A549 (cell line): ENCODE measurements around the gene SSH3. TPM values are rescaled to one million over a fixed set of nuclear protein-coding genes. Genes with fewer than 3 reads are reported as not detected.

Experiments
- ATAC-seq, 2 experiments: fragments of 200-7000 bp in 1 of 2; fragments of >200 bp in 1 of 2; cut with Nextera tagmentation in 1 of 2; cut with Tn5 transposase in 1 of 2; 3 replicates each; pipeline versions ENCODE4 v1.8.0 to v1.9.1; 2018 to 2020; ENCODE audit warnings: mild to moderate bottlenecking in 1 of 2, moderate library complexity in 1 of 2
- CTCF ChIA-PET: fragments of 300-600 bp; sonication (Branson Sonifier 250); formaldehyde crosslinking; extraction: SDS; loops from one replicate; lab custom pipeline; 2021; ENCODE audit warnings: antibody characterized with exemption, inconsistent platforms; lab: Yijun Ruan, JAX
- POLR2A ChIA-PET: fragments of 350-600 bp; formaldehyde crosslinking; extraction: SDS; loops from one replicate; lab custom pipeline; 2021; ENCODE audit warnings: antibody characterized with exemption, inconsistent platforms; lab: Yijun Ruan, JAX
- DNase-seq, 2 experiments: peaks; one replicate each; pipeline versions ENCODE4 v3.0.0 to v3.0.0-alpha.2; 2011 to 2016; ENCODE audit warnings: low read depth in 1 of 2, low spot score in 1 of 2
- FAIRE-seq: peaks from 2 replicates; lab custom pipeline; 2011; peaks lifted over from hg19 to GRCh38; lab: Jason Lieb, UNC
- H3K27ac ChIP-seq, 2 experiments: fragments of >200 bp; sonication (Bioruptor Twin); formaldehyde crosslinking; 3 replicates each; pipeline ENCODE4 v1.5.1; 2016 to 2017
- H3K4me1 ChIP-seq: fragments of >200 bp; sonication (Bioruptor Twin); formaldehyde crosslinking; 3 replicates; pipeline ENCODE4 v1.6.1; 2016
- H3K4me2 ChIP-seq: fragments of >200 bp; sonication (Bioruptor Twin); formaldehyde crosslinking; 3 replicates; pipeline ENCODE4 v1.6.1; 2016
- H3K4me3 ChIP-seq: fragments of >200 bp; sonication (Bioruptor Twin); formaldehyde crosslinking; 3 replicates; pipeline ENCODE4 v1.5.1; 2016
- H3K9me3 ChIP-seq: fragments of >200 bp; sonication (Bioruptor Twin); formaldehyde crosslinking; 3 replicates; pipeline ENCODE4 v1.6.1; 2016
- CBX8 ChIP-seq: fragments of 200-600 bp; sonication (generic); IDR thresholded peaks from 2 replicates; pipeline ENCODE4 v1.6.1; 2016
- EHF ChIP-seq: fragments of 250-450 bp; sonication (Bioruptor Pico); IDR thresholded peaks from 2 replicates; pipeline ENCODE4 v1.5.0; 2020; ENCODE audit warnings: mild to moderate bottlenecking
- FOSL2 ChIP-seq, 2 experiments: fragments of 450-650 bp in 1 of 2; fragments of >200 bp in 1 of 2; sonication (Bioruptor Twin) in 1 of 2; formaldehyde crosslinking; IDR thresholded peaks; 2 replicates each; pipeline versions ENCODE4 v1.5.0 to v1.6.1; 2016 to 2020; ENCODE audit warnings: mild to moderate bottlenecking in 1 of 2, moderate library complexity in 1 of 2
- HES2 ChIP-seq: fragments of >200 bp; sonication (Bioruptor Twin); formaldehyde crosslinking; IDR thresholded peaks from 2 replicates; pipeline ENCODE4 v1.6.1; 2016
- HEYL ChIP-seq: fragments of 250-450 bp; sonication (Bioruptor Pico); IDR thresholded peaks from 2 replicates; pipeline ENCODE4 v1.8.0; 2021; ENCODE audit warnings: mild to moderate bottlenecking, moderate library complexity
- HMGXB4 ChIP-seq: fragments of 250-450 bp; sonication (Bioruptor Pico); IDR thresholded peaks from 2 replicates; pipeline ENCODE4 v1.5.0; 2021; ENCODE audit warnings: mild to moderate bottlenecking, moderate library complexity, borderline replicate concordance
- HOXA7 ChIP-seq: fragments of 250-450 bp; sonication (Bioruptor Pico); IDR thresholded peaks from 2 replicates; pipeline ENCODE4 v1.5.0; 2020; ENCODE audit warnings: mild to moderate bottlenecking, moderate library complexity
- JUNB ChIP-seq: fragments of >200 bp; sonication (Bioruptor Twin); formaldehyde crosslinking; IDR thresholded peaks from 2 replicates; pipeline ENCODE4 v1.6.1; 2016
- KDM5A ChIP-seq: fragments of 200-600 bp; sonication (generic); IDR thresholded peaks from 2 replicates; pipeline ENCODE4 v1.6.1; 2016; ENCODE audit warnings: antibody characterized with exemption, mild to moderate bottlenecking
- MAZ ChIP-seq: fragments of 150-350 bp; IDR thresholded peaks from 2 replicates; pipeline ENCODE4 v1.6.1; 2014; ENCODE audit warnings: antibody characterized with exemption, low read depth, low read length, borderline replicate concordance
- POLR2A ChIP-seq: IDR thresholded peaks from 2 replicates; pipeline ENCODE4 v1.6.1; 2012; ENCODE audit warnings: mild to moderate bottlenecking, low read length
- SREBF2 ChIP-seq: fragments of 450-650 bp; IDR thresholded peaks from 2 replicates; pipeline ENCODE4 v1.6.1; 2014; ENCODE audit warnings: mild to moderate bottlenecking, moderate library complexity
- TP53 ChIP-seq: fragments of 250-450 bp; sonication (Bioruptor Pico); IDR thresholded peaks from 2 replicates; pipeline ENCODE4 v1.5.0; 2021; ENCODE audit warnings: mild to moderate bottlenecking, moderate library complexity
- USF2 ChIP-seq: fragments of 450-650 bp; IDR thresholded peaks from 2 replicates; pipeline ENCODE4 v1.6.1; 2014; ENCODE audit warnings: antibody characterized with exemption
- ZC3H11A ChIP-seq: fragments of 450-650 bp; IDR thresholded peaks from 2 replicates; pipeline ENCODE4 v1.6.1; 2014; ENCODE audit warnings: antibody characterized with exemption, mild to moderate bottlenecking
- ZSCAN20 ChIP-seq: fragments of 250-450 bp; sonication (Bioruptor Pico); IDR thresholded peaks from 2 replicates; pipeline ENCODE4 v1.8.0; 2022; ENCODE audit warnings: mild to moderate bottlenecking, moderate library complexity
- WGBS: methylation state at CpG from one replicate; pipeline ENCODE4 v1.1.6; 2017; ENCODE audit errors: missing lambda C conversion rate; 5-methylcytosine and 5-hydroxymethylcytosine counted together
- polyA plus RNA-seq, 4 experiments: library from polyadenylated mRNA; depleted of rRNA in 3 of 4; stranded (reverse); fragments of >200 nt; fragmentation: RNase III in 1 of 4; extraction: RNeasy Plus Mini Kit Qiagen cat#74134 plus additional on column Dnase treatment in 1 of 4; gene quantifications; 2 replicates in 3 of 4; 3 replicates in 1 of 4; pipeline ENCODE4 v1.2.3, GENCODE V29; 2011 to 2017
- TF ChIP-seq, protein P1 (sequence below): fragments of 150-350 bp; IDR thresholded peaks from 2 replicates; pipeline ENCODE4 v1.6.1; 2014; ENCODE audit warnings: low read depth, mild to moderate bottlenecking, low read length

The SSH3 gene
- polyA plus RNA-seq, 2 of the 4 experiments (the other 2 are of a cell fraction), result 13.9 to 24.1 TPM

DNA sequence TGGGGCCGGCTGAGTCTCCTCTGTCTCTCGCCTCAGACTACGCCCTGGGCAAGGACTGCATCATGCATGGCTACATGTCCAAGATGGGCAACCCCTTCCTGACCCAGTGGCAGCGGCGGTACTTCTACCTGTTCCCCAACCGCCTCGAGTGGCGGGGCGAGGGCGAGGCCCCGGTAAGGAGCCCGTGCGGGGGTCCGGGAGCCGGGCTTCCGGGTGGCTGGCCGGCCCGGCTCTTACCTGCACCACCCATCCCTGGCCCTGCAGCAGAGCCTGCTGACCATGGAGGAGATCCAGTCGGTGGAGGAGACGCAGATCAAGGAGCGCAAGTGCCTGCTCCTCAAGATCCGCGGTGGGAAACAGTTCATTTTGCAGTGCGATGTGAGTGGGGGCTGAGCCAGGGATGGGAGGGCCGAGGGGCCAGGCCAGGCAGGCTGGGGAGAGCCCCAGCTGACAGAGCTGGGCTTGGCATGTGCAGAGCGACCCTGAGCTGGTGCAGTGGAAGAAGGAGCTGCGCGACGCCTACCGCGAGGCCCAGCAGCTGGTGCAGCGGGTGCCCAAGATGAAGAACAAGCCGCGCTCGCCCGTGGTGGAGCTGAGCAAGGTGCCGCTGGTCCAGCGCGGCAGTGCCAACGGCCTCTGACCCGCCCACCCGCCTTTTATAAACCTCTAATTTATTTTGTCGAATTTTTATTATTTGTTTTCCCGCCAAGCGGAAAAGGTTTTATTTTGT lies 18.4 kb upstream of the SSH3 start:
- Histone ChIP-seq H3K4me3 (no peak overlapping the region), H3K4me2 (no peak overlapping the region), H3K27ac (no peak overlapping the region), H3K4me1 (peaks cover 10% of the 10 kb centered on the region; the same call in 2 of the 3 replicates), H3K9me3 (no peaks in the 10 kb centered on the region)
- DNase-seq, result no peak
- ChIA-PET POLR2A (no interaction called here), CTCF (interaction anchor here (1.0 to 3.6 kb wide), 4 partner anchors 13 to 204 kb away, joined by 3 to 27 read pairs (median 4); no protein-coding TSS in a partner anchor)
- FAIRE-seq, result no peak
- no peak for TF ChIP-seq EHF (CRISPR knock-in tag)
- no peak for TF ChIP-seq JUNB
- TF ChIP-seq MAZ, result no peak
- no peak for TF ChIP-seq ZSCAN20 (CRISPR knock-in tag)
- TF ChIP-seq FOSL2 (IDR thresholded peaks at IDR 0.05), result no peak
- TF ChIP-seq FOSL2 (CRISPR knock-in tag; IDR thresholded peaks at IDR 0.05), result no peak
- no peak for TF ChIP-seq POLR2A
- no peak for TF ChIP-seq TP53
- TF ChIP-seq SREBF2, result no peak
- no peak for TF ChIP-seq HOXA7 (CRISPR knock-in tag)
- no peak for TF ChIP-seq KDM5A
- TF ChIP-seq, protein P1, sequence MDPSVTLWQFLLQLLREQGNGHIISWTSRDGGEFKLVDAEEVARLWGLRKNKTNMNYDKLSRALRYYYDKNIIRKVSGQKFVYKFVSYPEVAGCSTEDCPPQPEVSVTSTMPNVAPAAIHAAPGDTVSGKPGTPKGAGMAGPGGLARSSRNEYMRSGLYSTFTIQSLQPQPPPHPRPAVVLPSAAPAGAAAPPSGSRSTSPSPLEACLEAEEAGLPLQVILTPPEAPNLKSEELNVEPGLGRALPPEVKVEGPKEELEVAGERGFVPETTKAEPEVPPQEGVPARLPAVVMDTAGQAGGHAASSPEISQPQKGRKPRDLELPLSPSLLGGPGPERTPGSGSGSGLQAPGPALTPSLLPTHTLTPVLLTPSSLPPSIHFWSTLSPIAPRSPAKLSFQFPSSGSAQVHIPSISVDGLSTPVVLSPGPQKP, result no peak
- no peak for TF ChIP-seq ZC3H11A
- TF ChIP-seq CBX8, result no peak
- no peak for ATAC-seq
- WGBS, result 92% methylated on average over 45 of the region's 45 CpGs

GRCh38 chr11:67285541-67286498 lies 17.5 kb upstream of the SSH3 start:
- H3K4me1 ChIP-seq, result peaks cover 19% of the 10 kb centered on the region
- ATAC-seq, result no peak
- ChIA-PET POLR2A (interaction anchor here (1.0 kb wide), 1 partner anchor 19 kb away, joined by 3 read pairs; the partner anchor contains the start of gene GRK2), CTCF (interaction anchor here (0.7 to 1.2 kb wide), 4 partner anchors 16 to 32 kb away, joined by 3 to 4 read pairs (median 4); no protein-coding TSS in a partner anchor)
- no peak overlapping the region for H3K27ac ChIP-seq
- 91% methylated on average over 24 of the region's 39 CpGs for WGBS
- no peak for FAIRE-seq
- DNase-seq, result no peak
- no peaks in the 10 kb centered on the region for H3K9me3 ChIP-seq
- no peak for TF ChIP-seq HMGXB4 (CRISPR knock-in tag)
- no peak for TF ChIP-seq HES2
- no peak for TF ChIP-seq SREBF2
- no peak for TF ChIP-seq HEYL (CRISPR knock-in tag)
- no peak for TF ChIP-seq USF2
- no peak overlapping the region for H3K4me3 ChIP-seq
- H3K4me2 ChIP-seq, result no peak overlapping the region
